Hepatocyte (in vitro differentiated cells): Measurements from ENCODE around the gene THSD4. TPM values are rescaled to one million over a fixed set of nuclear protein-coding genes. Genes with fewer than 3 reads are reported as not detected.

ENCODE experiments used
- DNase-seq: peaks from one replicate; pipeline ENCODE4 v3.0.0-alpha.2; 2016; ENCODE audit warnings: low spot score
- H2AFZ ChIP-seq: fragments of 200-600 bp; sonication (generic); 2 replicates; pipeline ENCODE4 v1.6.0; 2016; ENCODE audit warnings: antibody characterized with exemption, mild to moderate bottlenecking
- H3K27ac ChIP-seq: fragments of 200-600 bp; sonication (generic); 2 replicates; pipeline ENCODE4 v1.5.1; 2016; ENCODE audit warnings: mild to moderate bottlenecking
- H3K27me3 ChIP-seq: fragments of 200-600 bp; sonication (generic); 2 replicates; pipeline ENCODE4 v1.6.1; 2016
- H3K36me3 ChIP-seq: fragments of 200-600 bp; sonication (generic); replicated peaks from 2 replicates; pipeline ENCODE4 v1.5.1; 2016; ENCODE audit warnings: low read depth; ENCODE audit not compliant: insufficient read depth
- H3K4me1 ChIP-seq: fragments of 200-600 bp; sonication (generic); 2 replicates; pipeline ENCODE4 v1.5.1; 2016; ENCODE audit warnings: mild to moderate bottlenecking, moderate library complexity; ENCODE audit not compliant: insufficient read depth
- H3K4me2 ChIP-seq: fragments of 200-600 bp; sonication (generic); 2 replicates; pipeline ENCODE4 v1.6.0; 2016
- H3K4me3 ChIP-seq: fragments of 200-600 bp; sonication (generic); 2 replicates; pipeline ENCODE4 v1.5.1; 2016; ENCODE audit warnings: mild to moderate bottlenecking
- H3K79me2 ChIP-seq: fragments of 200-600 bp; sonication (generic); 2 replicates; pipeline ENCODE4 v1.6.0; 2017; ENCODE audit warnings: mild to moderate bottlenecking
- H3K9me2 ChIP-seq: fragments of 200-600 bp; sonication (generic); replicated peaks from 2 replicates; pipeline ENCODE4 v1.6.0; 2017; ENCODE audit warnings: mild to moderate bottlenecking; ENCODE audit not compliant: insufficient read depth
- H3K9me3 ChIP-seq: fragments of 200-600 bp; sonication (generic); 2 replicates; pipeline ENCODE4 v1.5.1; 2016; ENCODE audit warnings: low read depth, mild to moderate bottlenecking
- H4K20me1 ChIP-seq: fragments of 200-600 bp; sonication (generic); 2 replicates; pipeline ENCODE4 v1.6.0; 2016; ENCODE audit warnings: mild to moderate bottlenecking; ENCODE audit not compliant: insufficient read depth, poor library complexity, severe bottlenecking
- CTCF ChIP-seq: fragments of 200-600 bp; sonication (generic); IDR thresholded peaks from 2 replicates; pipeline ENCODE4 v1.5.1; 2016; ENCODE audit warnings: antibody characterized with exemption, mild to moderate bottlenecking; ENCODE audit not compliant: poor library complexity
- EZH2 ChIP-seq: fragments of 200-600 bp; sonication (generic); IDR thresholded peaks from 2 replicates; pipeline ENCODE4 v1.6.1; 2016; ENCODE audit warnings: antibody characterized with exemption, mild to moderate bottlenecking, borderline replicate concordance
- EZH2phosphoT487 ChIP-seq: fragments of 200-600 bp; sonication (generic); IDR thresholded peaks from one replicate; pipeline ENCODE4 v1.6.1; 2018; ENCODE audit warnings: antibody characterized with exemption, mild to moderate bottlenecking, low read depth, moderate library complexity; ENCODE audit not compliant: unreplicated experiment, severe bottlenecking
- WGBS: methylation state at CpG from one replicate; pipeline ENCODE4 v1.1.6; 2016; ENCODE audit warnings: low lambda C conversion rate; ENCODE audit errors: missing lambda C conversion rate; 5-methylcytosine and 5-hydroxymethylcytosine counted together
- polyA plus RNA-seq: library from polyadenylated mRNA; unstranded; fragments of >200 nt; fragmentation: Nextera tagmentation; extraction: Ambion mirVana; gene quantifications from 2 replicates; pipeline ENCODE4 v1.2.1, GENCODE V29; 2016
- total RNA-seq: library from RNA; depleted of rRNA; stranded (reverse); fragments of >200 nt; gene quantifications from 2 replicates; pipeline ENCODE4 v1.2.3, GENCODE V29; 2014

THSD4 gene
- total and polyA plus RNA-seq, 2 experiments from 2014 or later, result 4.3 to 7.0 TPM

GRCh38 chr15:71628988-71629770, 513.9 kb downstream of the THSD4 start:
- H3K27ac ChIP-seq, result peak overlapping the region; percentile 61
- WGBS, result 59% methylated on average over 11 of the region's 11 CpGs

DNA sequence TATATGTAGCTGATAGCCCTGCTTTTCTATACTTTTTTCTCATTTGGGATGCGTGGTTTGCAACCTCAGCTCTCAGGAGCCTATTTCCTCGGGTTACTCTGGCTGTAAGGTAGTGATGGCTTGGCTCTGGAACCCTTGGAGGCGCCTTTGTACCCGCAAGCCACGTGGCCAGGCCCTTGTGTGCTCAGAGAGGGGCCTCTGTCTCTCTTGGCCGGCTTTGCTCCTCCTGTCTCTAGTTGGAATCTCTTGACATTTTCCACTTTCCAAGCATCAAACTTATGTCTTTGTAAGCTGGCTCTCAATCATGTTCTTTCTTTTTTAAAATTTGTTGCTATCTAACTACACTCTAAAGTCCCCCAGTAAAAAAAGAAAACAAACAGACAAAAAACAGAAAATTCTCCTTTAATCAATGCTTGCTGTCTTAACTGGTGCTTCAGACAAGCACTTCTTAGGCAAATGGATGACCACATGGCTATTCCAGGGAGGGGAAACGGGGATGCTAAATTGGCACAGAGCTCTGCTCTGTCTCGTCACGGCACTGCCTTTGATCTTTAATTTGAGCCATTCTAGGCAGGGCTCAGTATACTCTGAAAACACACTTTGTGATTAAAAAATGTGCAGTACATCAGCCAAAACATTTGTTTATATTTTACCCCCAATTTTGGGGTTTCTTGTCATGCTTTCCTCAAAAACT, 514.7 kb downstream of the THSD4 start:
- DNase-seq, result no peak
- Histone ChIP-seq H3K27ac (peak overlapping the region; percentile 61), H3K9me3 (no peaks in the 10 kb centered on the region), H4K20me1 (no peaks in the 10 kb centered on the region), H3K9me2 (no peaks in the 10 kb centered on the region), H2AFZ (no peak overlapping the region), H3K36me3 (no peaks in the 10 kb centered on the region), H3K4me2 (no peak overlapping the region), H3K4me3 (no peak overlapping the region), H3K27me3 (no peaks in the 10 kb centered on the region), H3K79me2 (no peaks in the 10 kb centered on the region), H3K4me1 (peaks cover 25% of the 10 kb centered on the region)
- no peak for TF ChIP-seq CTCF
- TF ChIP-seq EZH2, result no peak
- no peak for TF ChIP-seq EZH2phosphoT487
- WGBS, result 68% methylated on average over 9 of the region's 9 CpGs

More at GRCh38 chr15:71628988-71629770, 513.9 kb downstream of the THSD4 start:
- Histone ChIP-seq H3K9me2 (no peaks in the 10 kb centered on the region), H3K4me3 (no peak overlapping the region), H3K4me1 (peaks cover 21% of the 10 kb centered on the region), H2AFZ (no peak overlapping the region), H3K79me2 (no peaks in the 10 kb centered on the region), H3K4me2 (no peak overlapping the region), H3K27me3 (no peaks in the 10 kb centered on the region), H3K36me3 (no peaks in the 10 kb centered on the region), H3K9me3 (no peaks in the 10 kb centered on the region), H4K20me1 (no peaks in the 10 kb centered on the region)
- no peak for TF ChIP-seq CTCF
- no peak for DNase-seq

GRCh38 chr15:71630475-71630809, 515.2 kb downstream of the THSD4 start:
- Histone ChIP-seq H3K4me2 (no peak overlapping the region), H3K4me1 (peaks cover 31% of the 10 kb centered on the region), H2AFZ (no peak overlapping the region), H3K27me3 (no peaks in the 10 kb centered on the region), H3K9me2 (no peaks in the 10 kb centered on the region), H3K9me3 (no peaks in the 10 kb centered on the region), H3K4me3 (no peak overlapping the region), H3K36me3 (no peaks in the 10 kb centered on the region), H4K20me1 (no peaks in the 10 kb centered on the region), H3K27ac (peak overlapping the region; percentile 58), H3K79me2 (no peaks in the 10 kb centered on the region)
- TF ChIP-seq CTCF, result no peak
- TF ChIP-seq EZH2, result no peak
- no peak for TF ChIP-seq EZH2phosphoT487
- WGBS, result 68% methylated on average over 2 of the region's 2 CpGs
- no peak for DNase-seq
